ENCODE data around the gene RBBP8NL. TPM values are rescaled to one million over a fixed set of nuclear protein-coding genes. Genes with fewer than 3 reads are reported as not detected.

Gene RBBP8NL
- total RNA-seq, 8 experiments from 2014 or later: 0.05 to 0.24 (median 0.17) TPM; not detected in 4

- Histone ChIP-seq H3K4me1 (replicated peaks in 1 of 2) (peaks cover 64 to 69% of the 10 kb centered on the region in 2 donors), H3K4me3 (no peak overlapping the region), H3K27ac (no peak overlapping the region)
- ATAC-seq (replicated peaks in 6 of 8): peak in 4 of 8 experiments; percentile 5 to 43 (median 24)
- in situ Hi-C loops (cut with MboI; ENCODE audit: low pct_unique_long_range_greater_than_20kb in 2 of 9, low sequenced_read_pairs in 9 of 9, unreplicated experiment in 9 of 9): no loop called here
- 74 to 80% methylated on average over 1 to 4 of the region's 41 CpGs; no CpG with 5 or more reads in 8 of the 10 experiments for WGBS, 10 experiments
Measured at GRCh38 chr20:62458275-62459251, 31.2 kb upstream of the RBBP8NL start.

GRCh38 chr20:62457831-62458230 is 30.5 kb upstream of the RBBP8NL start:
- Histone ChIP-seq H3K4me3 (no peak overlapping the region), H3K27ac (no peak overlapping the region), H3K4me1 (replicated peaks in 1 of 2) (peaks cover 67 to 70% of the 10 kb centered on the region in 2 donors)
- in situ Hi-C loops (cut with MboI; ENCODE audit: low pct_unique_long_range_greater_than_20kb in 2 of 9, low sequenced_read_pairs in 9 of 9, unreplicated experiment in 9 of 9): no loop called here
- no peak for ATAC-seq (replicated peaks in 6 of 8)
- WGBS, 10 experiments: 100% methylated on average over 1 of the region's 20 CpGs; no CpG with 5 or more reads in 8 of the 10 experiments

GRCh38 chr20:62457098-62457497 is 29.8 kb upstream of the RBBP8NL start:
- Histone ChIP-seq H3K4me1 (replicated peaks in 1 of 2) (peaks cover 67 to 70% of the 10 kb centered on the region in 2 donors), H3K4me3 (no peak overlapping the region), H3K27ac (no peak overlapping the region)
- 40 to 47% methylated on average over 1 to 3 of the region's 17 CpGs; no CpG with 5 or more reads in 8 of the 10 experiments for WGBS, 10 experiments
- in situ Hi-C loops (cut with MboI; ENCODE audit: low pct_unique_long_range_greater_than_20kb in 2 of 9, low sequenced_read_pairs in 9 of 9, unreplicated experiment in 9 of 9): no loop called here
- ATAC-seq (replicated peaks in 6 of 8): no peak

DNA sequence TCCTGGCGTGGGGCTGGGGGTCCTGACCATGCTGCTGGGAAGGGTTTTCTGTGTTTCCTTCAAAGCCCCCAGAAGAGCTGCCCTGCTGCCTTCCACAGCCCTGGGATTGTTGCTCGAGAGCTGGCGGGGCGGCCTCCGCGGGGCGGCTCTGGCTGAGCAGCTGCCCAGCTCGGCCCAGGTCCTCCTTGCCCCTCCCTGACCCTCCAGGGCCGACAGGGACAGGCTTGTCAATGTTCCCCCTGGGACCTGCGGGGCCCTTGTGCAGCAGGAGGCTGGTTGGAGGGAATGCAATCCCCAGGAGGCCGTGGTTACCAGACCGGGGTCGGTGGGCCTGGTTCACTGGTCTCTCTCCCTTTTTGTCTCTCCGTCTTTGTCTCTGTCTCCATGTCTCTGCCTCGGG is 28.6 kb upstream of the RBBP8NL start:
- WGBS, 10 experiments: 20 to 40% (median 33%) methylated on average over 1 to 4 of the region's 15 CpGs; no CpG with 5 or more reads in 6 of the 10 experiments
- H3K4me1 ChIP-seq (replicated peaks in 1 of 2): peaks cover 63 to 66% of the 10 kb centered on the region in 2 donors
- H3K27ac ChIP-seq: peak overlapping the region; percentile 8 to 65
- peak in 5 of 8 experiments; percentile 40 to 56 (median 43) for ATAC-seq (replicated peaks in 6 of 8)
- H3K4me3 ChIP-seq: no peak overlapping the region
- in situ Hi-C loops (cut with MboI; ENCODE audit: low pct_unique_long_range_greater_than_20kb in 2 of 9, low sequenced_read_pairs in 9 of 9, unreplicated experiment in 9 of 9): no loop called here

DNA sequence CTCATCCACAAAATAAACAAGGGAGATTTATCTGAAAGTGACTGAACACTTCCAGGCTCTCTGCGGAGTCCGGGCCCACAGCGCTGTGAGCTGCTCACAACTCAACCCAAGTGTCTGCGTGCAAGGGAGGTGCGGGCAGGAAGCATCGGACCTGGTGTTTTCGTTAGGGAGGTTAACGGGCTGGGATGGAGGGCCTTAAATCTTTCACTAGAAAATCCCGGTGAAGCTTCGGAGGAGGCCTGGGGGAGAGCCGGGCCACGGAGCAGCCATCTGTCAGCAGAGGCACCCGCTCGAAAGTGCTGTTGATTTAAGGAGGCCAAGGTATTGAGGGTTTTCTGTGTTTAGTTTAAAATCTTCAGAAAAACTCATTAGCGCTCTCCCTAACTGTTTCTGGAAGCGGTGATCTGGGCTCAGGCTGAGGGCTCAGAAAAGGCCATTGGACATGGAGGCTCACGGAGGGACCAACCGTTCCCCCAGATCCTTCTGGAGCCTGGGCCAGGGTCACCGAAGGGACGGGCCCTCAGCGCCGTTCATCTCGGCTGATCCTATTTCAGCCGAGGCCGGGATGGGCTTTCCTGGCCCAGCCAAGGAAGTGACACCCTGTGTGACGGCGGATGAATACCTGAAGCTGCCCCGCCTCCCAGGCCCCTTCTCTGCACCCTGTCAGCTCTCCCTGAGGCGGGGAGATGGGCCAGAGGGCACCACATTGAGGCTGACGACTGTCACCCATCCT is 27.7 kb upstream of the RBBP8NL start:
- peak in 6 of 8 experiments; percentile 29 to 66 (median 36) for ATAC-seq (replicated peaks in 6 of 8)
- Histone ChIP-seq H3K27ac (peak overlapping the region; percentile 8 to 65), H3K4me3 (no peak overlapping the region), H3K4me1 (replicated peaks in 1 of 2) (peaks cover 59 to 61% of the 10 kb centered on the region in 2 donors)
- WGBS, 10 experiments: 0 to 53% (median 49%) methylated on average over 1 to 13 of the region's 30 CpGs; no CpG with 5 or more reads in 5 of the 10 experiments
- in situ Hi-C loops (cut with MboI; ENCODE audit: low pct_unique_long_range_greater_than_20kb in 2 of 9, low sequenced_read_pairs in 9 of 9, unreplicated experiment in 9 of 9): no loop called here

- no peak overlapping the region for H3K27ac ChIP-seq
- peaks cover 65 to 67% of the 10 kb centered on the region in 2 donors for H3K4me1 ChIP-seq (replicated peaks in 1 of 2)
- H3K4me3 ChIP-seq: no peak overlapping the region
- in situ Hi-C loops (cut with MboI; ENCODE audit: low pct_unique_long_range_greater_than_20kb in 2 of 9, low sequenced_read_pairs in 9 of 9, unreplicated experiment in 9 of 9): no loop called here
- 92 to 100% methylated on average over 1 to 4 of the region's 17 CpGs; no CpG with 5 or more reads in 8 of the 10 experiments for WGBS, 10 experiments
- no peak for ATAC-seq (replicated peaks in 6 of 8)
Measured at GRCh38 chr20:62453186-62453808, 26.0 kb upstream of the RBBP8NL start.

GRCh38 chr20:62452475-62453095 is 25.2 kb upstream of the RBBP8NL start:
- in situ Hi-C loops (cut with MboI; ENCODE audit: low pct_unique_long_range_greater_than_20kb in 2 of 9, low sequenced_read_pairs in 9 of 9, unreplicated experiment in 9 of 9): no loop called here
- Histone ChIP-seq H3K27ac (no peak overlapping the region), H3K4me1 (replicated peaks in 1 of 2) (peaks cover 61 to 63% of the 10 kb centered on the region in 2 donors), H3K4me3 (no peak overlapping the region)
- peak in 3 of 8 experiments; percentile 85 to 94 (median 86) for ATAC-seq (replicated peaks in 6 of 8)
- WGBS, 10 experiments: 60 to 100% (median 86%) methylated on average over 1 to 3 of the region's 18 CpGs; no CpG with 5 or more reads in 7 of the 10 experiments

DNA sequence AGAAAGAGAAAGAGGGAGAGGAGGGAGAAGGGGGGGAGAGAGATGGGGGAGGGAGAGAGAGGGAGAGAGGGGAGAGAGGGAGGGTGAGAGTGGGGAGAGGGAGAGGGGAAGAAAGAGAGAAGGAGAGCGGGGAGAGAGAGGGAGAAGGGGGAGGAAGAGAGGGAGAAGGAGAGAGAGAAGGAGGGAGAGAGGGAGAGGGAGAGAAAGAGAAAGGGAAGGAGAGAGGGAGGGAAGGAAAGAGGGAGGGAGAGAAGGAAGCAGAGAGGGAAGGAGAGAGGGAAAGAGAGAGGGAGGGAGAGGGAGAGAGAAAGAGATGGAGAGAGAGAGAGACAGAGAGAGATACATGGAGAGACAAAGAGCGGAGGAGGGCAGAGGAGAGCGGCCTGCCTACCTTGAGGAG is 24.6 kb upstream of the RBBP8NL start:
- in situ Hi-C loops (cut with MboI; ENCODE audit: low pct_unique_long_range_greater_than_20kb in 2 of 9, low sequenced_read_pairs in 9 of 9, unreplicated experiment in 9 of 9): no loop called here
- Histone ChIP-seq H3K4me1 (replicated peaks in 1 of 2) (peaks cover 60 to 63% of the 10 kb centered on the region in 2 donors), H3K27ac (no peak overlapping the region), H3K4me3 (no peak overlapping the region)
- ATAC-seq (replicated peaks in 6 of 8): no peak
- WGBS, 10 experiments: 37 to 92% (median 70%) methylated on average over 2 to 3 of the region's 3 CpGs; no CpG with 5 or more reads in 6 of the 10 experiments

GRCh38 chr20:62451156-62451767 is 23.9 kb upstream of the RBBP8NL start:
- H3K4me1 ChIP-seq (replicated peaks in 1 of 2): peaks cover 59 to 63% of the 10 kb centered on the region in 2 donors
- ATAC-seq (replicated peaks in 6 of 8): no peak
- in situ Hi-C loops (cut with MboI; ENCODE audit: low pct_unique_long_range_greater_than_20kb in 2 of 9, low sequenced_read_pairs in 9 of 9, unreplicated experiment in 9 of 9): no loop called here
- WGBS, 10 experiments: no CpG with 5 or more reads among the region's 10 CpGs
- no peak overlapping the region for H3K4me3 ChIP-seq
- H3K27ac ChIP-seq: no peak overlapping the region

- Histone ChIP-seq H3K4me3 (no peak overlapping the region), H3K27ac (no peak overlapping the region), H3K4me1 (replicated peaks in 1 of 2) (peaks cover 49 to 52% of the 10 kb centered on the region in 2 donors)
- peak in 4 of 8 experiments; percentile 1 to 44 (median 15) for ATAC-seq (replicated peaks in 6 of 8)
- in situ Hi-C loops (cut with MboI; ENCODE audit: low pct_unique_long_range_greater_than_20kb in 2 of 9, low sequenced_read_pairs in 9 of 9, unreplicated experiment in 9 of 9): no loop called here
- WGBS, 10 experiments: 0 to 92% (median 60%) methylated on average over 1 to 13 of the region's 24 CpGs; no CpG with 5 or more reads in 5 of the 10 experiments
Measured at GRCh38 chr20:62449951-62450691, 22.8 kb upstream of the RBBP8NL start.

GRCh38 chr20:62448788-62449187 is 21.4 kb upstream of the RBBP8NL start:
- in situ Hi-C loops (cut with MboI; ENCODE audit: low pct_unique_long_range_greater_than_20kb in 2 of 9, low sequenced_read_pairs in 9 of 9, unreplicated experiment in 9 of 9): no loop called here
- ATAC-seq (replicated peaks in 6 of 8): peak in 3 of 8 experiments; percentile 3 to 31 (median 7)
- Histone ChIP-seq H3K4me1 (replicated peaks in 1 of 2) (peaks cover 35 to 39% of the 10 kb centered on the region in 2 donors), H3K4me3 (no peak overlapping the region), H3K27ac (no peak overlapping the region)
- 49 to 82% (median 66%) methylated on average over 3 to 6 of the region's 14 CpGs; no CpG with 5 or more reads in 7 of the 10 experiments for WGBS, 10 experiments

Measured in motor neuron (in vitro differentiated cells).